D721Med (cell line): ENCODE data around the gene MCM3AP.
"Not testable (repeated sequence)": the region's sequence is repeated elsewhere in the genome, so short reads cannot be mapped to it uniquely, and the experiment has no call there.

Experiments
- DNase-seq: peaks from one replicate; pipeline ENCODE4 v3.0.0; 2011; ENCODE audit warnings: low spot score; ENCODE audit not compliant: insufficient read length
- FAIRE-seq: peaks from 2 replicates; lab custom pipeline; 2011; peaks lifted over from hg19 to GRCh38; lab: Jason Lieb, UNC
- CTCF ChIP-seq: IDR thresholded peaks from 2 replicates; pipeline ENCODE4 v1.5.1; 2012; ENCODE audit warnings: mild to moderate bottlenecking, control low read depth; ENCODE audit not compliant: insufficient read depth; ENCODE audit errors: missing control alignments

The MCM3AP gene

GRCh38 chr21:46311568-46311967, 26.2 kb upstream of the MCM3AP start:
- FAIRE-seq (no peak), DNase-seq (no peak)
- no peak for TF ChIP-seq CTCF

GRCh38 chr21:46310260-46310659, 24.8 kb upstream of the MCM3AP start:
- DNase-seq, FAIRE-seq: not testable (repeated sequence)

GRCh38 chr21:46308431-46308830, 23.0 kb upstream of the MCM3AP start:
- DNase-seq (no peak), FAIRE-seq (no peak)
- no peak for TF ChIP-seq CTCF

- TF ChIP-seq CTCF = no peak
- DNase-seq (no peak), FAIRE-seq (no peak)
These were observed 22.2 kb upstream of the MCM3AP start for GRCh38 chr21:46307625-46308024.

DNA sequence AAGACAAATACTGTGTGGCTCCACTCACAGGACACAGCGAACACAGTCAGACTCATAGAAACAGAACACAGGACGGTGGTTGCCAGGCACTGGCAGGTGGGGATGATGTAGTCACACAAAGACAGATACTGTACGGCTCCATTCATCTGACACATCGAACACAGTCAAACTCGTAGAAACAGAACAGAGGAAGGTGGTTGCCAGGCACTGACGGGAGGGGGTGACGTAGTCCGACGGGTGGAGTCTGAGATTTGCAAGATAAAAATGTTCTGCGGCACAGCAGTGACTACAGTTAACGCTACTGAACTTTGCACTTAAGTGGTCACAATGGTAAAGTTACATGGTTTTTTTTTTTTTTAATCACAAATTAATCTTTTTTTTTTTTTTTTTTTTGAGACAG, 19.5 kb upstream of the MCM3AP start:
- DNase-seq = no peak
- TF ChIP-seq CTCF = no peak
- no peak for FAIRE-seq

DNA sequence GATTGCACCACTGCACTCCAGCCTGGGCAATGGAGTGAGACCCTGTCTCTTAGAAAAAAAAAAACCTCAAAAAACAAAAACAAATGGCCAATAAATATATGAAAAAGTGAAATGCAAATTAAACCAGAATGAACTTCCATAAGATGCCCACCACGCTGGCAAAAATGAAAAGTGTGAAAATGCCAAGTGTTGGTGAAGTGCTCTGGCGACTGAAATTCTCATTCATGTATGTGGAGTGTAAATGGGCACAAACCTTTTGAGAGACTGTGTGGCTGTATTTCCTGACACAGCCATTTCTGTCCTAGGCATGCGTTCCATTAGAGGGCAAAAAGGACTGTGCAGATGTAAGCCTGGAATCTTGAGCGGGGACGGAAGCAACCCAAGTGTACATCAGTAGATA, 19.0 kb upstream of the MCM3AP start:
- TF ChIP-seq CTCF = no peak
- no peak for DNase-seq
- FAIRE-seq = no peak

DNA sequence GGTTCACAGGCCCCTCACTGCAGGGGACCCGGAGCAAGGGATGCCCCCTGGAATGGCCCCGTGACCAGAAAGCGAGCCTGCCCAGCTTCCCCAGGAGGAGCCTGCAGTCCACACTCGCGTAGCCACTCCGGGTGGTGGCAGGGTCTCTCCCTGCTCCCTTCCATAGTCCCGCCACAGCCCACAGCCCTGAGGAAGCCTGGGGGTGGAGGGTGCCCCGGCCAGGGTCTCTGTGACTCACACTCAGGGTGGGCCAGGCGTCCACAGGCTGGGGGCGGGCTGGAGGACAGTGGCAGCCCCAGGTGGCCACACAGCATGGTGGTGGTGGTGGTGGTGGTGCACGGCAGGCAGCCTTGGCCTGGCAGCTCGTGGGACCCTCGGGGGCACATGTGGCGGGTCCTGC, 16.3 kb upstream of the MCM3AP start:
- DNase-seq (no peak), FAIRE-seq (no peak)
- TF ChIP-seq CTCF = no peak

DNA sequence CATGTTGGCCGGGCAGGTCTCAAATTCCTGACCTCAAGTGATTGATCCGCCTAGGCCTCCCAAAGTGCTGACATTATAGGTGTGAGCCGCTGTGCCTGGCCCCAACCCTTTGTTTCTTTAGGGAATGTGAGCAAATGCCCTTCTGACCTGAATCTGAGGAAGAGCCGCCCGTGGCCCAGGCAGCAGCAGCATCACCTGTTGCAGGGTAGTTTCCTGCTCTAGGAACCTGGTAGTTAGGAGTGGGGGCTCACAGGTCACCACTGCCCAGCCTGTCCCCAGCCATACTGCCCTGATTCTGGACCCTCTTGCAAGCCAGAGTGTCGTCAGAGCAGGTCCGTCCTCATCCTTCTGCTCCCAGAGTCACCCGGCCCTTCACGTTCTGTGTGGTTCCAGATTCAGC, 13.8 kb upstream of the MCM3AP start:
- DNase-seq (no peak), FAIRE-seq (no peak)
- TF ChIP-seq CTCF = no peak
